GM19324 (cell line): ENCODE measurements around the gene CACTIN.

Source experiments
- ATAC-seq: cut with Tn5 transposase; IDR thresholded peaks from one replicate; pipeline ENCODE4 v1.9.1; 2021; ENCODE audit warnings: mild to moderate bottlenecking, moderate library complexity; ENCODE audit not compliant: unreplicated experiment, low FRiP score

The CACTIN gene

GRCh38 chr19:3664879-3665642, 38.5 kb upstream of the CACTIN start:
- no peak for ATAC-seq

- no peak for ATAC-seq
Measured at GRCh38 chr19:3663838-3664237, 37.2 kb upstream of the CACTIN start.

GRCh38 chr19:3661284-3662238, 35.0 kb upstream of the CACTIN start:
- ATAC-seq, result no peak

GRCh38 chr19:3660493-3661219, 34.1 kb upstream of the CACTIN start:
- no peak for ATAC-seq

GRCh38 chr19:3659746-3660112, 33.1 kb upstream of the CACTIN start:
- no peak for ATAC-seq

- no peak for ATAC-seq
Measured at GRCh38 chr19:3658870-3659745, 32.5 kb upstream of the CACTIN start.

- no peak for ATAC-seq
Measured at GRCh38 chr19:3658004-3658869, 31.6 kb upstream of the CACTIN start.

- no peak for ATAC-seq
Measured at GRCh38 chr19:3657395-3657769, 30.8 kb upstream of the CACTIN start.

GRCh38 chr19:3656747-3657394, 30.3 kb upstream of the CACTIN start:
- ATAC-seq, result no peak

- ATAC-seq, result no peak
Measured at GRCh38 chr19:3656073-3656746, 29.6 kb upstream of the CACTIN start.

- no peak for ATAC-seq
Measured at GRCh38 chr19:3655402-3656072, 28.9 kb upstream of the CACTIN start.

GRCh38 chr19:3653865-3654513, 27.4 kb upstream of the CACTIN start:
- ATAC-seq, result no peak

GRCh38 chr19:3653081-3653795, 26.6 kb upstream of the CACTIN start:
- no peak for ATAC-seq

- ATAC-seq, result no peak
Measured at GRCh38 chr19:3652422-3652821, 25.8 kb upstream of the CACTIN start.

GRCh38 chr19:3651684-3652083, 25.1 kb upstream of the CACTIN start:
- ATAC-seq, result no peak

GRCh38 chr19:3649888-3650287, 23.3 kb upstream of the CACTIN start:
- ATAC-seq, result no peak
